Esophagus squamous epithelium (tissue), 4 donors: ENCODE results near the gene CSHL1.
"Not testable (repeated sequence)": the region's sequence is repeated elsewhere in the genome, so short reads cannot be mapped to it uniquely, and the experiment has no call there.

Experiments
- CTCF ChIP-seq, 6 experiments: fragments of 450-650 bp in 4 of 6; fragments of 200-600 bp in 2 of 6; sonication (generic) in 2 of 6; IDR thresholded peaks; one replicate each; pipeline ENCODE4 v1.5.1; 2016 to 2019; ENCODE audit warnings: antibody characterized with exemption in 6 of 6, mild to moderate bottlenecking in 4 of 6, moderate library complexity in 4 of 6
- POLR2A ChIP-seq, 4 donors: fragments of 450-650 bp; IDR thresholded peaks; one replicate each; pipeline ENCODE4 v1.6.1; 2017; ENCODE audit warnings: antibody characterized with exemption in 4 of 4, mild to moderate bottlenecking in 4 of 4, moderate library complexity in 3 of 4

- TF ChIP-seq CTCF, POLR2A (IDR thresholded peaks at IDR 0.05): not testable (repeated sequence)
Observed at GRCh38 chr17:63901971-63902370, 9.1 kb downstream of the CSHL1 start.
